GM21360 (cell line): ENCODE data around the gene MUC20.
"Not testable (repeated sequence)": the region's sequence is repeated elsewhere in the genome, so short reads cannot be mapped to it uniquely, and the experiment has no call there.

Experiments
- ATAC-seq: cut with Tn5 transposase; IDR thresholded peaks from one replicate; pipeline ENCODE4 v1.9.1; 2021; ENCODE audit warnings: mild to moderate bottlenecking, moderate library complexity; ENCODE audit not compliant: unreplicated experiment

Gene MUC20

GRCh38 chr3:195720831-195721506, at the start of gene MUC20:
MUC20 (plus strand) TSS chr3:195720978; CDS start chr3:195721008, 30 bp downstream.
- not testable (repeated sequence) for ATAC-seq

GRCh38 chr3:195671283-195671682, 49.5 kb upstream of the MUC20 start:
- not testable (repeated sequence) for ATAC-seq

GRCh38 chr3:195673711-195674110, 47.1 kb upstream of the MUC20 start:
- ATAC-seq, result not testable (repeated sequence)

GRCh38 chr3:195678391-195679015, 42.3 kb upstream of the MUC20 start:
- not testable (repeated sequence) for ATAC-seq

- not testable (repeated sequence) for ATAC-seq
Observed at GRCh38 chr3:195680690-195681089, 40.1 kb upstream of the MUC20 start.

- ATAC-seq, result not testable (repeated sequence)
Observed at GRCh38 chr3:195681458-195682103, 39.2 kb upstream of the MUC20 start.

- ATAC-seq, result not testable (repeated sequence)
Observed at GRCh38 chr3:195682104-195682742, 38.6 kb upstream of the MUC20 start.

- ATAC-seq, result not testable (repeated sequence)
Observed at GRCh38 chr3:195683722-195684526, 36.9 kb upstream of the MUC20 start.

- not testable (repeated sequence) for ATAC-seq
Observed at GRCh38 chr3:195684527-195685257, 36.1 kb upstream of the MUC20 start.

- ATAC-seq, result not testable (repeated sequence)
Observed at GRCh38 chr3:195686537-195687208, 34.1 kb upstream of the MUC20 start.

- ATAC-seq, result not testable (repeated sequence)
Observed at GRCh38 chr3:195687209-195687760, 33.5 kb upstream of the MUC20 start.

GRCh38 chr3:195688471-195689183, 32.2 kb upstream of the MUC20 start:
- not testable (repeated sequence) for ATAC-seq

GRCh38 chr3:195689184-195690070, 31.4 kb upstream of the MUC20 start:
- ATAC-seq, result not testable (repeated sequence)

GRCh38 chr3:195690951-195691350, 29.8 kb upstream of the MUC20 start:
- ATAC-seq, result no peak

- ATAC-seq, result not testable (repeated sequence)
Observed at GRCh38 chr3:195691596-195692353, 29.0 kb upstream of the MUC20 start.

GRCh38 chr3:195692354-195692685, 28.5 kb upstream of the MUC20 start:
- ATAC-seq, result no peak
